A673 (cell line): ENCODE results near the gene ALDH1L1. TPM values are rescaled to one million over a fixed set of nuclear protein-coding genes. Genes with fewer than 3 reads are reported as not detected.

ENCODE experiments used
- BruUV-seq: library from RNA; stranded (reverse); fragments of 400-500 nt; replicated peaks from 2 replicates; lab custom pipeline; 2021; lab: Mats Ljungman, UMichigan
- CTCF ChIA-PET: fragments of 300-600 bp; sonication (Branson Sonifier 250); formaldehyde crosslinking; loops from one replicate; lab custom pipeline; 2022; ENCODE audit warnings: antibody characterized with exemption; lab: Charles Lee
- POLR2A ChIA-PET: fragments of 300-600 bp; sonication (Branson Sonifier 250); formaldehyde crosslinking; loops from one replicate; lab custom pipeline; 2022; ENCODE audit warnings: antibody characterized with exemption; ENCODE audit not compliant: low non-redundant PET; lab: Charles Lee
- DNase-seq: peaks from one replicate; pipeline ENCODE4 v3.0.0-alpha.2; 2015; ENCODE audit warnings: low spot score
- H3K27ac ChIP-seq: fragments of 200-600 bp; sonication (generic); 2 replicates; pipeline ENCODE4 v1.5.1; 2016; ENCODE audit warnings: mixed run types, low read depth, mild to moderate bottlenecking, mixed read lengths, antibody characterized with exemption, low read length; ENCODE audit not compliant: poor library complexity, severe bottlenecking
- H3K27me3 ChIP-seq: fragments of 200-600 bp; sonication (generic); replicated peaks from 2 replicates; pipeline ENCODE4 v1.6.1; 2017; ENCODE audit warnings: mixed run types, low read depth, mild to moderate bottlenecking, mixed read lengths, antibody characterized with exemption, low read length; ENCODE audit not compliant: insufficient read depth, poor library complexity
- H3K36me3 ChIP-seq: fragments of 200-600 bp; sonication (generic); 2 replicates; pipeline ENCODE4 v1.6.1; 2016; ENCODE audit warnings: mixed run types, mild to moderate bottlenecking, mixed read lengths, antibody characterized with exemption, low read length; ENCODE audit not compliant: insufficient read depth, poor library complexity, severe bottlenecking
- H3K4me1 ChIP-seq: fragments of 200-600 bp; sonication (generic); 2 replicates; pipeline ENCODE4 v1.6.1; 2017; ENCODE audit warnings: mixed run types, mild to moderate bottlenecking, mixed read lengths, antibody characterized with exemption, low read length; ENCODE audit not compliant: insufficient read depth, poor library complexity, severe bottlenecking
- H3K4me3 ChIP-seq: fragments of 200-600 bp; sonication (generic); 2 replicates; pipeline ENCODE4 v1.5.1; 2016; ENCODE audit warnings: low read depth, mixed run types, mild to moderate bottlenecking, mixed read lengths, low read length; ENCODE audit not compliant: poor library complexity, severe bottlenecking
- H3K9me3 ChIP-seq: fragments of 200-600 bp; sonication (generic); 2 replicates; pipeline ENCODE4 v1.6.1; 2016; ENCODE audit warnings: mixed run types, low read depth, mild to moderate bottlenecking, mixed read lengths, antibody characterized with exemption, low read length; ENCODE audit not compliant: poor library complexity, severe bottlenecking
- EZH2 ChIP-seq: fragments of 200-600 bp; sonication (generic); IDR thresholded peaks from 2 replicates; pipeline ENCODE4 v1.6.1; 2017; ENCODE audit warnings: borderline replicate concordance, low read depth, mild to moderate bottlenecking, mixed read lengths, antibody characterized with exemption, low read length; ENCODE audit not compliant: poor library complexity, severe bottlenecking
- intact Hi-C: fragments of 100-400 bp; cut with micrococcal nuclease; formaldehyde crosslinking; loops from one replicate; pipeline ENCODE4 v1.10.0; 2022; ENCODE audit not compliant: unreplicated experiment
- total RNA-seq: library from RNA; stranded (reverse); gene quantifications from 2 replicates; pipeline ENCODE4 v1.2.3, GENCODE V29; 2021
- TF ChIP-seq, protein P1 (sequence below): fragments of 300-800, 200-600 bp; sonication (generic); conservative IDR thresholded peaks from 2 replicates; pipeline ENCODE4 v1.5.1; 2017; ENCODE audit warnings: low read depth, mild to moderate bottlenecking, antibody characterized with exemption, low read length, moderate library complexity, mixed read lengths

The ALDH1L1 gene
- total RNA-seq, 1 experiment from 2014 or later = 16.9 TPM

DNA sequence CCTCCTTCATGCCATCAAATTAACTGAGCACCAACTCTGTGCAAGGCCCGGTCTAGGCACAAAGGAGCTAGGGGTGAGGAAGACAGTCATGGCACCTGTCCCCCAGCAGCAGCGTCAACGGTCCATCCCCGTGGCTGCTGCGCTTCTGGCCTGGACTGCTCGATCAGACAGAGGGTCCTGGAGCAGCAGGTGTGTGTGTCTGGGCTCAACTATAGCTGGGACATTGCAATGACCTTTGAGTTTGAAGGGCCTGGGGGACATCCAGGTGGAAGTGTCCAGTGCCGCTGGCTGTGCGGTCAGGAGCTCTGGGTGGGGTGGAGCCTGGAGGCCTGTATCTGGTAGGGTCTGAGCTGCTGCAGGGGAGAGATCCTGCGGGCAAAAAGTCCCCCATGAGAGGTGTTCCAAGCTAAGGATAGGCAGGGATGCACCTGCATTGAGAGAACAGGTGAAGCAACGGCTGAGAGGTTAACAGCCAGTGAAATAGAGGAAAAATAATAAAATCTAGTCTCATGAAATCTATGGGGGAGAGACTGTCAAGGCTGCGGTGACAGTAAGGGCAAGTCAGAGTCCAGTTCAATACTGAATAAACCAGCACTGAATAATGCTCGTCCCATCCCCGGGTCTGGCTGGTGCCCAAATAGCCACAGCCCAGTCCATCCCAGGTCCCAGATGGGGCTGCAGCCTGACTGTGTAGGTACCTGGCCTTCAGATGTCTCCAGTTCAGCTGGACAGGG is 71.1 kb downstream of the ALDH1L1 start:
- Histone ChIP-seq H3K9me3 (no peaks in the 10 kb centered on the region), H3K4me3 (no peak overlapping the region), H3K4me1 (no peaks in the 10 kb centered on the region), H3K27me3 (no peaks in the 10 kb centered on the region), H3K27ac (no peak overlapping the region), H3K36me3 (no peaks in the 10 kb centered on the region)
- ChIA-PET CTCF (no interaction called here), POLR2A (no interaction called here)
- BruUV-seq = no TSS peak
- intact Hi-C loops = no loop called here
- DNase-seq = no peak
- TF ChIP-seq EZH2 = no peak
- TF ChIP-seq, protein P1, sequence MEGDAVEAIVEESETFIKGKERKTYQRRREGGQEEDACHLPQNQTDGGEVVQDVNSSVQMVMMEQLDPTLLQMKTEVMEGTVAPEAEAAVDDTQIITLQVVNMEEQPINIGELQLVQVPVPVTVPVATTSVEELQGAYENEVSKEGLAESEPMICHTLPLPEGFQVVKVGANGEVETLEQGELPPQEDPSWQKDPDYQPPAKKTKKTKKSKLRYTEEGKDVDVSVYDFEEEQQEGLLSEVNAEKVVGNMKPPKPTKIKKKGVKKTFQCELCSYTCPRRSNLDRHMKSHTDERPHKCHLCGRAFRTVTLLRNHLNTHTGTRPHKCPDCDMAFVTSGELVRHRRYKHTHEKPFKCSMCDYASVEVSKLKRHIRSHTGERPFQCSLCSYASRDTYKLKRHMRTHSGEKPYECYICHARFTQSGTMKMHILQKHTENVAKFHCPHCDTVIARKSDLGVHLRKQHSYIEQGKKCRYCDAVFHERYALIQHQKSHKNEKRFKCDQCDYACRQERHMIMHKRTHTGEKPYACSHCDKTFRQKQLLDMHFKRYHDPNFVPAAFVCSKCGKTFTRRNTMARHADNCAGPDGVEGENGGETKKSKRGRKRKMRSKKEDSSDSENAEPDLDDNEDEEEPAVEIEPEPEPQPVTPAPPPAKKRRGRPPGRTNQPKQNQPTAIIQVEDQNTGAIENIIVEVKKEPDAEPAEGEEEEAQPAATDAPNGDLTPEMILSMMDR = no peak

DNA sequence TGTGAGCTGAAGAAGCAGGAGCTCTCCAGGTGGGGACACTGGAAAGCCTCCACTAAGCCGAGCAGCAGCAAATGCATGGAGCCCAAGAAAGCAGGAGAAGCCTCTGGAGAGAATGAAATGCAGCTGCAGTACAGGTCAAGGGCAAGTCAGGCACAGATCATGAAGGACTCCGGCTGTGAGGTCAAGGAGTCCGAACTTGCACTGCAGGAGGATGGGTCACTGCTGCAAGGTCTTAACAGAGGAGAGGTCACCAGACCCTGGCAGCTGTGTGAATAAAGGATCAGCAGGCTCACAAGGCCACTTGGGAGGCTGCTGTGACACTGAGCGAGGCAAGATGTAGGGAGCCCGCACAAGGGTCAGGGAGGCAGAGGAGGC is 71.7 kb downstream of the ALDH1L1 start:
- intact Hi-C loops = no loop called here
- Histone ChIP-seq H3K4me1 (no peaks in the 10 kb centered on the region), H3K4me3 (no peak overlapping the region), H3K9me3 (no peaks in the 10 kb centered on the region), H3K36me3 (no peaks in the 10 kb centered on the region), H3K27ac (no peak overlapping the region), H3K27me3 (no peaks in the 10 kb centered on the region)
- TF ChIP-seq EZH2 = no peak
- TF ChIP-seq, protein P1 = no peak
- ChIA-PET CTCF (no interaction called here), POLR2A (no interaction called here)
- BruUV-seq = no TSS peak
- no peak for DNase-seq

DNA sequence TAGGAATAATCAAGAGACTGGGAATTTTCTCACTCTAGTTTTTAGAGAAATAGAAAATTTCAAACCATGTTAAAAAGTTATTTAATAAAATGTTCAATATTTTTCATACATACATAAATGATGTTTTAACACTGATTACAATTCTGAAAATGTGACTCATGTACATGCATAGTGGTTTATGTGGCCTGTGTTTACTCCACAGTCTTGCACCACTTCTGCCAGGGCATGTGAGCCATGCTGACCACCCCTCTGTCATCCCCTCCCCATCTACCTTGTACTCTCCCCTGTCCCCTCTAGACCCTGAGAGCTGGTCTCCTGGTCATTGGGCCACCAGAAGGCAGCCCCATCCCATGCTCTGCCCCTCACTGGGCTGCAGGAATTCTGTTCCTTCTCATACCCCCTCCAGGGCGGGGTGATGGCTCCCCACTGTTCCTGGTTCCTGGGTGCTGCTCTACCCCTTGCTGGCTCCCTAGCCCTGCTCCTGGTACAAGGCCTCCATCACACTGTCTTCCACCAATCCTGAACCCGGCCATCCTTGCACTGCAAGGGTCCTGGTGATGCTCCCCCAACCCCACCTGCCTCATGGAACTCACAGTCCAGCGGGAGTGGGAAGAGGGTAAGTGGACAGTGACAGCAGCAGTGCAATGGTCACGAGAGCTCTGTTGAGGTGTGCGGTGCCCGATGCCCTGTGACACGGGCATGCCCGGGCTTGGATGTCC is 72.3 kb downstream of the ALDH1L1 start:
- ChIA-PET POLR2A (no interaction called here), CTCF (no interaction called here)
- no peaks in the 10 kb centered on the region for H3K4me1 ChIP-seq
- no peak for TF ChIP-seq EZH2
- TF ChIP-seq, protein P1 = no peak
- no peak overlapping the region for H3K27ac ChIP-seq
- no peaks in the 10 kb centered on the region for H3K27me3 ChIP-seq
- no peaks in the 10 kb centered on the region for H3K9me3 ChIP-seq
- intact Hi-C loops = no loop called here
- DNase-seq = no peak
- no TSS peak for BruUV-seq
- H3K36me3 ChIP-seq = no peaks in the 10 kb centered on the region
- no peak overlapping the region for H3K4me3 ChIP-seq
